Dermis blood vessel endothelial cell (primary cell): ENCODE measurements around the gene PRDM5. TPM values are rescaled to one million over a fixed set of nuclear protein-coding genes. Genes with fewer than 3 reads are reported as not detected.
"Not testable (repeated sequence)": the region's sequence is repeated elsewhere in the genome, so short reads cannot be mapped to it uniquely, and the experiment has no call there.

ENCODE experiments used
- DNase-seq: peaks from one replicate; pipeline ENCODE4 v3.0.0; 2010
- total RNA-seq: library from RNA; depleted of rRNA; stranded (reverse); fragments of >200 nt; gene quantifications from 2 replicates; pipeline ENCODE4 v1.2.3, GENCODE V29; 2014

Gene PRDM5
- total RNA-seq, 1 donor from 2014 or later = 9.4 TPM

- DNase-seq = peak; percentile 64
Observed at GRCh38 chr4:120694973-120695372, 227.6 kb downstream of the PRDM5 start.

- DNase-seq = no peak
Observed at GRCh38 chr4:120693816-120694215, 228.7 kb downstream of the PRDM5 start.

GRCh38 chr4:120692964-120693363 lies 229.6 kb downstream of the PRDM5 start:
- DNase-seq = peak; percentile 72

GRCh38 chr4:120691536-120691935 lies 231.0 kb downstream of the PRDM5 start:
- DNase-seq = no peak

GRCh38 chr4:120691106-120691505 lies 231.4 kb downstream of the PRDM5 start:
- DNase-seq = no peak

GRCh38 chr4:120688791-120689190 lies 233.7 kb downstream of the PRDM5 start:
- no peak for DNase-seq

GRCh38 chr4:120685756-120686278 lies 236.7 kb downstream of the PRDM5 start:
- no peak for DNase-seq

GRCh38 chr4:120683897-120684540 lies 238.5 kb downstream of the PRDM5 start:
- peak; percentile 7 for DNase-seq

GRCh38 chr4:120682981-120683380 lies 239.5 kb downstream of the PRDM5 start:
- no peak for DNase-seq

- no peak for DNase-seq
Observed at GRCh38 chr4:120680647-120681228, 241.8 kb downstream of the PRDM5 start.

GRCh38 chr4:120673696-120674095 lies 248.8 kb downstream of the PRDM5 start:
- DNase-seq = no peak

GRCh38 chr4:120672558-120673147 lies 249.9 kb downstream of the PRDM5 start:
- no peak for DNase-seq

- DNase-seq = no peak
Observed at GRCh38 chr4:120672076-120672475, 250.4 kb downstream of the PRDM5 start.

GRCh38 chr4:120671538-120671937 lies 251.0 kb downstream of the PRDM5 start:
- no peak for DNase-seq

- no peak for DNase-seq
Observed at GRCh38 chr4:120667102-120667501, 255.4 kb downstream of the PRDM5 start.

- DNase-seq = no peak
Observed at GRCh38 chr4:120664851-120665250, 257.7 kb downstream of the PRDM5 start.

GRCh38 chr4:120659616-120660170 lies 262.8 kb downstream of the PRDM5 start:
- no peak for DNase-seq

GRCh38 chr4:120658772-120659171 lies 263.8 kb downstream of the PRDM5 start:
- no peak for DNase-seq

- DNase-seq = no peak
Observed at GRCh38 chr4:120653804-120654573, 268.5 kb downstream of the PRDM5 start.

- not testable (repeated sequence) for DNase-seq
Observed at GRCh38 chr4:120648336-120648735, 274.2 kb downstream of the PRDM5 start.
